Measurements from ENCODE around the gene RHNO1.

The RHNO1 gene

GRCh38 chr12:2890388-2891239 is 13.6 kb downstream of the RHNO1 start, which contains the start of gene TULP3:
Gene TULP3, plus strand, starts transcription at chr12:2890891. Its CDS starts 57 bp downstream, at chr12:2890948.
- Histone ChIP-seq H3K9me3 (ENCODE audit: low read length) (no peaks in the 10 kb centered on the region), H3K79me2 (ENCODE audit: insufficient read depth, low read length) (peaks cover 6% of the 10 kb centered on the region; the same call in 1 of the 2 replicates), H3K36me3 (ENCODE audit: insufficient read depth, low read length) (peaks cover 25% of the 10 kb centered on the region), H3K9me2 (ENCODE audit: low read depth, low read length) (no peaks in the 10 kb centered on the region), H3K9ac (ENCODE audit: low read length) (peak within 1 kb of the TSS; percentile 71), H3F3A (ENCODE audit: insufficient read depth, low read length) (peaks cover 5% of the 10 kb centered on the region; the same call in 1 of the 2 replicates), H3K27me3 (ENCODE audit: insufficient read depth, low read length) (no peaks in the 10 kb centered on the region), H3K27ac (ENCODE audit: low read depth, low read length, poor library complexity, severe bottlenecking) (peak within 1 kb of the TSS; percentile 44), H4K20me1 (ENCODE audit: insufficient read depth, low read length) (no peaks in the 10 kb centered on the region), H3K4me2 (ENCODE audit: low read length) (peak within 1 kb of the TSS; percentile 75), H3K4me3 (ENCODE audit: low read depth, low read length, poor library complexity, severe bottlenecking) (peak within 1 kb of the TSS; percentile 72), H2AFZ (ENCODE audit: low read length) (peak within 1 kb of the TSS; percentile 27; the same call in 1 of the 2 replicates), H3K4me1 (ENCODE audit: insufficient read depth, low read length, severe bottlenecking) (peaks cover 17% of the 10 kb centered on the region)
- TF ChIP-seq CTCF (IDR thresholded peaks at IDR 0.05; ENCODE audit: low read length) (no peak), EZH2 (IDR thresholded peaks at IDR 0.05; ENCODE audit: borderline replicate concordance, low read length) (no peak)

GRCh38 chr12:2891240-2892053 is 14.4 kb downstream of the RHNO1 start:
- peak overlapping the region; percentile 72 for H3K4me3 ChIP-seq (ENCODE audit: low read depth, low read length, poor library complexity, severe bottlenecking)
- peaks cover 17% of the 10 kb centered on the region for H3K4me1 ChIP-seq (ENCODE audit: insufficient read depth, low read length, severe bottlenecking)
- no peak for TF ChIP-seq CTCF (IDR thresholded peaks at IDR 0.05; ENCODE audit: low read length)
- no peak for TF ChIP-seq EZH2 (IDR thresholded peaks at IDR 0.05; ENCODE audit: borderline replicate concordance, low read length)
- peaks cover 5% of the 10 kb centered on the region for H3F3A ChIP-seq (ENCODE audit: insufficient read depth, low read length)
- H3K9me3 ChIP-seq (ENCODE audit: low read length) = no peaks in the 10 kb centered on the region
- peaks cover 6% of the 10 kb centered on the region; the same call in 1 of the 2 replicates for H3K79me2 ChIP-seq (ENCODE audit: insufficient read depth, low read length)
- H3K27ac ChIP-seq (ENCODE audit: low read depth, low read length, poor library complexity, severe bottlenecking) = no peak overlapping the region
- no peak overlapping the region for H2AFZ ChIP-seq (ENCODE audit: low read length)
- no peaks in the 10 kb centered on the region for H3K9me2 ChIP-seq (ENCODE audit: low read depth, low read length)
- H3K4me2 ChIP-seq (ENCODE audit: low read length) = peak overlapping the region; percentile 75
- H3K9ac ChIP-seq (ENCODE audit: low read length) = peak overlapping the region; percentile 71
- H3K36me3 ChIP-seq (ENCODE audit: insufficient read depth, low read length) = peaks cover 18% of the 10 kb centered on the region; the same call in 1 of the 2 replicates
- H4K20me1 ChIP-seq (ENCODE audit: insufficient read depth, low read length) = no peaks in the 10 kb centered on the region
- no peaks in the 10 kb centered on the region for H3K27me3 ChIP-seq (ENCODE audit: insufficient read depth, low read length)

GRCh38 chr12:2892246-2892645 is 15.2 kb downstream of the RHNO1 start:
- no peaks in the 10 kb centered on the region for H3K9me2 ChIP-seq (ENCODE audit: low read depth, low read length)
- H2AFZ ChIP-seq (ENCODE audit: low read length) = no peak overlapping the region
- peaks cover 17% of the 10 kb centered on the region for H3K4me1 ChIP-seq (ENCODE audit: insufficient read depth, low read length, severe bottlenecking)
- H3K4me3 ChIP-seq (ENCODE audit: low read depth, low read length, poor library complexity, severe bottlenecking) = peak overlapping the region; percentile 72
- H3K9ac ChIP-seq (ENCODE audit: low read length) = no peak overlapping the region
- H3F3A ChIP-seq (ENCODE audit: insufficient read depth, low read length) = peaks cover 5% of the 10 kb centered on the region
- H3K79me2 ChIP-seq (ENCODE audit: insufficient read depth, low read length) = peaks cover 6% of the 10 kb centered on the region; the same call in 1 of the 2 replicates
- no peak for TF ChIP-seq EZH2 (IDR thresholded peaks at IDR 0.05; ENCODE audit: borderline replicate concordance, low read length)
- TF ChIP-seq CTCF (IDR thresholded peaks at IDR 0.05; ENCODE audit: low read length) = no peak
- no peaks in the 10 kb centered on the region for H3K9me3 ChIP-seq (ENCODE audit: low read length)
- peaks cover 18% of the 10 kb centered on the region; the same call in 1 of the 2 replicates for H3K36me3 ChIP-seq (ENCODE audit: insufficient read depth, low read length)
- no peaks in the 10 kb centered on the region for H4K20me1 ChIP-seq (ENCODE audit: insufficient read depth, low read length)
- H3K4me2 ChIP-seq (ENCODE audit: low read length) = peak overlapping the region; percentile 75
- no peaks in the 10 kb centered on the region for H3K27me3 ChIP-seq (ENCODE audit: insufficient read depth, low read length)
- H3K27ac ChIP-seq (ENCODE audit: low read depth, low read length, poor library complexity, severe bottlenecking) = no peak overlapping the region

All from OCI-LY1 (cell line).